Rectal smooth muscle tissue (tissue), 1 donor: ENCODE data around the gene RAPGEF4.

ENCODE experiments used
- H3K27ac ChIP-seq: one replicate; pipeline ENCODE4 v1.7.0; 2013; ENCODE audit warnings: low read depth, low read length, inconsistent platforms
- H3K27me3 ChIP-seq: one replicate; pipeline ENCODE4 v1.7.0; 2013; ENCODE audit warnings: low read length; ENCODE audit not compliant: control insufficient read depth, insufficient read depth
- H3K36me3 ChIP-seq: one replicate; pipeline ENCODE4 v1.7.0; 2013; ENCODE audit warnings: low read length; ENCODE audit not compliant: control insufficient read depth, insufficient read depth
- H3K4me1 ChIP-seq: one replicate; pipeline ENCODE4 v1.7.0; 2013; ENCODE audit warnings: low read length; ENCODE audit not compliant: control insufficient read depth, insufficient read depth
- H3K4me3 ChIP-seq: one replicate; pipeline ENCODE4 v1.7.0; 2013; ENCODE audit warnings: low read length
- H3K9ac ChIP-seq: one replicate; pipeline ENCODE4 v1.7.0; 2013; ENCODE audit warnings: low read length

The RAPGEF4 gene

GRCh38 chr2:172763079-172763478, 27.4 kb downstream of the RAPGEF4 start:
- H3K4me1 ChIP-seq, result no peaks in the 10 kb centered on the region
- H3K27me3 ChIP-seq, result no peaks in the 10 kb centered on the region
- H3K9ac ChIP-seq, result no peak overlapping the region
- H3K36me3 ChIP-seq, result no peaks in the 10 kb centered on the region
- no peak overlapping the region for H3K27ac ChIP-seq
- H3K4me3 ChIP-seq, result no peak overlapping the region

GRCh38 chr2:172765662-172766061, 30.0 kb downstream of the RAPGEF4 start:
- Histone ChIP-seq H3K4me1 (no peaks in the 10 kb centered on the region), H3K27ac (no peak overlapping the region), H3K9ac (no peak overlapping the region), H3K4me3 (no peak overlapping the region), H3K27me3 (no peaks in the 10 kb centered on the region), H3K36me3 (no peaks in the 10 kb centered on the region)

GRCh38 chr2:172768401-172768800, 32.8 kb downstream of the RAPGEF4 start:
- H3K4me1 ChIP-seq, result no peaks in the 10 kb centered on the region

GRCh38 chr2:172769879-172770278, 34.2 kb downstream of the RAPGEF4 start:
- Histone ChIP-seq H3K27me3 (no peaks in the 10 kb centered on the region), H3K4me3 (no peak overlapping the region), H3K27ac (no peak overlapping the region), H3K4me1 (no peaks in the 10 kb centered on the region), H3K36me3 (no peaks in the 10 kb centered on the region), H3K9ac (no peak overlapping the region)

More at GRCh38 chr2:172768401-172768800, 32.8 kb downstream of the RAPGEF4 start:
- H3K9ac ChIP-seq, result no peak overlapping the region
- no peaks in the 10 kb centered on the region for H3K27me3 ChIP-seq
- no peaks in the 10 kb centered on the region for H3K36me3 ChIP-seq
- H3K27ac ChIP-seq, result no peak overlapping the region
- no peak overlapping the region for H3K4me3 ChIP-seq

- Histone ChIP-seq H3K27me3 (no peaks in the 10 kb centered on the region), H3K4me3 (no peak overlapping the region), H3K36me3 (no peaks in the 10 kb centered on the region), H3K9ac (no peak overlapping the region), H3K27ac (no peak overlapping the region), H3K4me1 (no peaks in the 10 kb centered on the region)
Observed at GRCh38 chr2:172770887-172771286, 35.2 kb downstream of the RAPGEF4 start.

- Histone ChIP-seq H3K4me3 (no peak overlapping the region), H3K27me3 (no peaks in the 10 kb centered on the region), H3K9ac (no peak overlapping the region), H3K36me3 (no peaks in the 10 kb centered on the region), H3K4me1 (no peaks in the 10 kb centered on the region), H3K27ac (no peak overlapping the region)
Observed at GRCh38 chr2:172772633-172773032, 37.0 kb downstream of the RAPGEF4 start.

- no peaks in the 10 kb centered on the region for H3K4me1 ChIP-seq
- no peaks in the 10 kb centered on the region for H3K27me3 ChIP-seq
- H3K9ac ChIP-seq, result no peak overlapping the region
- no peak overlapping the region for H3K4me3 ChIP-seq
- H3K27ac ChIP-seq, result no peak overlapping the region
- H3K36me3 ChIP-seq, result no peaks in the 10 kb centered on the region
Observed at GRCh38 chr2:172774302-172774701, 38.7 kb downstream of the RAPGEF4 start.

GRCh38 chr2:172775319-172775718, 39.7 kb downstream of the RAPGEF4 start:
- Histone ChIP-seq H3K4me3 (no peak overlapping the region), H3K9ac (no peak overlapping the region), H3K27me3 (no peaks in the 10 kb centered on the region), H3K36me3 (no peaks in the 10 kb centered on the region), H3K4me1 (no peaks in the 10 kb centered on the region), H3K27ac (no peak overlapping the region)

GRCh38 chr2:172777431-172777830, 41.8 kb downstream of the RAPGEF4 start:
- Histone ChIP-seq H3K4me3 (no peak overlapping the region), H3K36me3 (no peaks in the 10 kb centered on the region), H3K27ac (no peak overlapping the region), H3K9ac (no peak overlapping the region), H3K27me3 (no peaks in the 10 kb centered on the region), H3K4me1 (no peaks in the 10 kb centered on the region)

GRCh38 chr2:172782506-172783164, 47.0 kb downstream of the RAPGEF4 start:
- no peaks in the 10 kb centered on the region for H3K27me3 ChIP-seq
- no peak overlapping the region for H3K9ac ChIP-seq
- no peak overlapping the region for H3K27ac ChIP-seq
- H3K4me3 ChIP-seq, result no peak overlapping the region
- no peaks in the 10 kb centered on the region for H3K36me3 ChIP-seq
- no peaks in the 10 kb centered on the region for H3K4me1 ChIP-seq

- Histone ChIP-seq H3K27ac (no peak overlapping the region), H3K36me3 (no peaks in the 10 kb centered on the region), H3K4me1 (no peaks in the 10 kb centered on the region), H3K27me3 (no peaks in the 10 kb centered on the region), H3K9ac (no peak overlapping the region), H3K4me3 (no peak overlapping the region)
Observed at GRCh38 chr2:172783165-172783898, 47.7 kb downstream of the RAPGEF4 start.

GRCh38 chr2:172788871-172789270, 53.2 kb downstream of the RAPGEF4 start:
- no peak overlapping the region for H3K9ac ChIP-seq
- no peak overlapping the region for H3K4me3 ChIP-seq
- H3K27ac ChIP-seq, result no peak overlapping the region
- H3K4me1 ChIP-seq, result no peaks in the 10 kb centered on the region
- H3K36me3 ChIP-seq, result no peaks in the 10 kb centered on the region
- H3K27me3 ChIP-seq, result no peaks in the 10 kb centered on the region

- no peaks in the 10 kb centered on the region for H3K27me3 ChIP-seq
- no peaks in the 10 kb centered on the region for H3K4me1 ChIP-seq
Observed at GRCh38 chr2:172790404-172790803, 54.8 kb downstream of the RAPGEF4 start.

More at GRCh38 chr2:172790404-172790803, 54.8 kb downstream of the RAPGEF4 start:
- Histone ChIP-seq H3K36me3 (no peaks in the 10 kb centered on the region), H3K9ac (no peak overlapping the region), H3K4me3 (no peak overlapping the region), H3K27ac (no peak overlapping the region)
